HepG2 (cell line): Measurements from ENCODE around the gene SIRT1. TPM values are rescaled to one million over a fixed set of nuclear protein-coding genes. Genes with fewer than 3 reads are reported as not detected.
A peak's percentile ranks its signal among the peaks of the same experiment; 100 is the strongest.

Experiments used
- ATF7 ChIP-seq, 2 experiments: fragments of 450-650 bp in 1 of 2; sonication (generic) in 1 of 2; formaldehyde crosslinking in 1 of 2; IDR thresholded peaks; 2 replicates each; pipeline versions ENCODE4 v1.4.0 to v1.6.1; 2016 to 2020; ENCODE audit warnings: antibody characterized with exemption in 1 of 2, mild to moderate bottlenecking in 1 of 2, missing genetic modification reagents in 1 of 2
- ATM ChIP-seq: fragments of 450-650 bp; IDR thresholded peaks from 2 replicates; pipeline ENCODE4 v1.7.1; 2017; ENCODE audit warnings: mild to moderate bottlenecking, borderline replicate concordance
- CAMTA2 ChIP-seq: sonication (generic); formaldehyde crosslinking; IDR thresholded peaks from 2 replicates; pipeline ENCODE4 v1.4.0; 2020; ENCODE audit warnings: mild to moderate bottlenecking, missing genetic modification reagents, borderline replicate concordance
- CEBPG ChIP-seq: IDR thresholded peaks from 2 replicates; pipeline ENCODE4 v1.6.1; 2016
- HDAC6 ChIP-seq: fragments of 200-600 bp; sonication (generic); IDR thresholded peaks from 2 replicates; pipeline ENCODE4 v1.7.0; 2017; ENCODE audit warnings: mild to moderate bottlenecking, antibody characterized with exemption, low read length, low read depth
- IKZF1 ChIP-seq: fragments of 450-650 bp; IDR thresholded peaks from 2 replicates; pipeline ENCODE4 v1.7.1; 2016
- JUNB ChIP-seq: sonication (generic); formaldehyde crosslinking; IDR thresholded peaks from 2 replicates; pipeline ENCODE4 v1.8.0; 2022; ENCODE audit warnings: missing genetic modification reagents, mild to moderate bottlenecking, borderline replicate concordance
- KDM1A ChIP-seq: IDR thresholded peaks from 2 replicates; pipeline ENCODE4 v1.6.1; 2016; ENCODE audit warnings: missing compliant biosample characterization
- KLF6 ChIP-seq: IDR thresholded peaks from 2 replicates; pipeline ENCODE4 v1.8.0; 2016; ENCODE audit warnings: missing biosample characterization, missing genetic modification reagents
- MED13 ChIP-seq: sonication (generic); formaldehyde crosslinking; IDR thresholded peaks from 2 replicates; pipeline ENCODE4 v1.5.0; 2020; ENCODE audit warnings: missing genetic modification reagents
- MYC ChIP-seq: sonication (generic); formaldehyde crosslinking; IDR thresholded peaks from 2 replicates; pipeline ENCODE4 v1.9.0; 2021; ENCODE audit warnings: missing genetic modification reagents, borderline replicate concordance
- NR2C2 ChIP-seq: sonication (generic); formaldehyde crosslinking; IDR thresholded peaks from 2 replicates; pipeline ENCODE4 v1.4.0; 2020; ENCODE audit warnings: missing genetic modification reagents, mild to moderate bottlenecking, moderate library complexity, borderline replicate concordance
- RBFOX2 ChIP-seq: fragments of 200-400 bp; formaldehyde crosslinking; IDR thresholded peaks from 2 replicates; pipeline ENCODE4 v1.6.1; 2017; ENCODE audit warnings: low read depth, mild to moderate bottlenecking, low read length
- SMAD3 ChIP-seq: sonication (generic); formaldehyde crosslinking; IDR thresholded peaks from 2 replicates; pipeline ENCODE4 v1.4.0; 2020; ENCODE audit warnings: missing genetic modification reagents
- SRSF1 ChIP-seq: fragments of 200-400 bp; formaldehyde crosslinking; optimal IDR thresholded peaks from 2 replicates; pipeline ENCODE3; 2017; ENCODE audit warnings: mild to moderate bottlenecking, low read depth, low read length, moderate library complexity
- SUZ12 ChIP-seq: fragments of 150-350 bp; IDR thresholded peaks from 2 replicates; pipeline ENCODE4 v1.6.1; 2014; ENCODE audit warnings: low read depth, low read length
- ZBTB37 ChIP-seq: sonication (generic); formaldehyde crosslinking; IDR thresholded peaks from 2 replicates; pipeline ENCODE4 v1.4.0; 2020; ENCODE audit warnings: mild to moderate bottlenecking, missing genetic modification reagents
- ZFP37 ChIP-seq: sonication (generic); formaldehyde crosslinking; IDR thresholded peaks from 2 replicates; pipeline ENCODE4 v1.4.0; 2020; ENCODE audit warnings: missing genetic modification reagents, borderline replicate concordance
- ZNF292 ChIP-seq: sonication (generic); formaldehyde crosslinking; IDR thresholded peaks from 2 replicates; pipeline ENCODE4 v1.8.1; 2022; ENCODE audit warnings: mild to moderate bottlenecking, low read depth, missing genetic modification reagents, borderline replicate concordance
- ZNF318 ChIP-seq: sonication (generic); formaldehyde crosslinking; IDR thresholded peaks from 2 replicates; pipeline ENCODE4 v1.4.0; 2020; ENCODE audit warnings: mild to moderate bottlenecking, missing genetic modification reagents
- ZNF567 ChIP-seq: sonication (generic); formaldehyde crosslinking; IDR thresholded peaks from 2 replicates; pipeline ENCODE4 v1.8.1; 2023; ENCODE audit warnings: mild to moderate bottlenecking, missing genetic modification reagents, borderline replicate concordance
- ZNF614 ChIP-seq: IDR thresholded peaks from 2 replicates; pipeline ENCODE4 v1.6.1; 2018; ENCODE audit warnings: missing biosample characterization, missing genetic modification reagents, inconsistent platforms, borderline replicate concordance
- polyA plus RNA-seq, 8 experiments: library from polyadenylated mRNA; depleted of rRNA in 3 of 8; stranded (reverse) in 7 of 8; unstranded in 1 of 8; fragments of >200 nt; fragmentation: Illumina TruSeq in 4 of 8; extraction: Trizol in 4 of 8; gene quantifications; 2 replicates each; pipeline versions ENCODE4 v1.2.1 to v1.2.3, GENCODE V29; 2011 to 2016; ENCODE audit warnings: low read depth in 4 of 8, missing spikeins in 1 of 8, mixed read lengths in 1 of 8; ENCODE audit not compliant: insufficient read depth in 1 of 8
- total RNA-seq, 5 experiments: library from RNA; depleted of rRNA; stranded (reverse); fragments of >200 nt; fragmentation: Illumina TruSeq; extraction: Trizol; gene quantifications; 2 replicates each; pipeline ENCODE4 v1.2.3, GENCODE V29; 2016; ENCODE audit warnings: low read depth in 1 of 5

Gene SIRT1
- total and polyA plus RNA-seq, 2 of the 13 experiments (the other 11 are each of a cell fraction or from before 2014, with no cell fraction given) = 9.4 to 10.2 TPM

DNA sequence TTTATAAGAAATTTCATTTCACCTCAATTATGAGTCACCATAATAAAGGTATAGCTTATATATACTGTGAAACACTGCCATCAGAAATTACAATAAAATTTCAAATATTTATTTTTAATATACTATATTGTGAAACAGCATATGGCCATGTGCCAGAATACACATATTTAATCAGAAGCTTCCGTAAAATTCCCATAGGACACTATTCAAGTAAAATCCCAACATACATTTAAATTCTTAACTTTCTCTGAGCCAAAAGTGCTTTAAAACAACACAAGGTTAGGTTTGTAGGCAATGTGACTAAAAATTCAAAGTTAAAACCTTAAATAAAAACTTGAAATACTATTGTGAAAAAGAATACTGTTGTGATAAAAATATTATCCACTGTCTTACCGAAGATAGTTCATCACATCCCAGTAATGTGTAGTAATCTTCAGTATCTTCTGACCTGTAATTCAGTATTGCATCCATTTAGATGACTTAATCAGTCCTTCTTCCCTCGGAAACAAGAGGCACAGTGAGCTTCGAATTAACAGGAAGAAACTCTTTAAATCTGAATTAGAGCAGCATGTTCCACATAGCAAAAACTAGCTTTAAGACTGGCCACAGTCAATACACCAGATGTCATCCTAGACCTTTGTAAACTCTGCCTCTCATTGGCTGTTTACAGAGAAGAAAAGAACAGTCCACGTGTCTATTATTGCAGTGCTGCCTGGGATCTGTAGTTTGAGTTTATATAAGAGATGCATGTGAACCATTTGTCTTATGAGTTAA lies 46.7 kb upstream of the SIRT1 start, which contains the start of gene DNAJC12 (continued):
- TF ChIP-seq KDM1A (CRISPR knock-in tag) (no peak), SRSF1 (no peak), ZNF614 (CRISPR knock-in tag) (no peak), MED13 (CRISPR knock-in tag) (no peak), SUZ12 (peak; percentile 40; the same call in 1 of the 2 replicates), MYC (CRISPR knock-in tag) (no peak), ZNF318 (CRISPR knock-in tag) (no peak), ZNF567 (no peak), NR2C2 (no peak), ATM (no peak), IKZF1 (no peak), SMAD3 (0 out of 2 replicates have a peak, but pooled peaks have one; percentile 72), CAMTA2 (CRISPR knock-in tag) (no peak), ZNF292 (CRISPR knock-in tag) (no peak), ZFP37 (CRISPR knock-in tag) (no peak), JUNB (CRISPR knock-in tag) (no peak), CEBPG (0 out of 2 replicates have a peak, but pooled peaks have one; percentile 20), HDAC6 (no peak), ATF7 (IDR thresholded peaks at IDR 0.05) (no peak), ATF7 (CRISPR knock-in tag; IDR thresholded peaks at IDR 0.05) (no peak), RBFOX2 (peak; percentile 57), ZBTB37 (CRISPR knock-in tag) (no peak), KLF6 (CRISPR knock-in tag) (0 out of 2 replicates have a peak, but pooled peaks have one; percentile 39)
